Spinal cord (tissue), 10 donors: ENCODE results near the gene SORCS1. TPM values are rescaled to one million over a fixed set of nuclear protein-coding genes. Genes with fewer than 3 reads are reported as not detected.

Source experiments
- DNase-seq, 6 donors: peaks; one replicate each; pipeline versions ENCODE4 v3.0.0 to v3.0.0-alpha.2; 2013 to 2015; ENCODE audit warnings: low spot score in 6 of 6, low read depth in 4 of 6
- H3K27ac ChIP-seq: one replicate; pipeline ENCODE4 v1.5.1; 2013; ENCODE audit warnings: low read depth, low read length, control low read depth
- H3K27me3 ChIP-seq: one replicate; pipeline ENCODE4 v1.6.1; 2013; ENCODE audit warnings: low read length; ENCODE audit not compliant: control insufficient read depth, insufficient read depth
- H3K36me3 ChIP-seq: one replicate; pipeline ENCODE4 v1.6.1; 2013; ENCODE audit warnings: low read length; ENCODE audit not compliant: control insufficient read depth, insufficient read depth
- H3K4me1 ChIP-seq: one replicate; pipeline ENCODE4 v1.6.1; 2013; ENCODE audit warnings: low read length; ENCODE audit not compliant: control insufficient read depth, insufficient read depth
- H3K4me3 ChIP-seq: one replicate; pipeline ENCODE4 v1.5.1; 2013; ENCODE audit warnings: low read depth, low read length, control low read depth
- H3K9me3 ChIP-seq: one replicate; pipeline ENCODE4 v1.6.1; 2013; ENCODE audit warnings: low read length; ENCODE audit not compliant: control insufficient read depth, insufficient read depth
- WGBS: methylation state at CpG from one replicate; pipeline ENCODE4 v1.1.5; 2013; ENCODE audit warnings: missing lambda C conversion rate; ENCODE audit not compliant: insufficient coverage; 5-methylcytosine and 5-hydroxymethylcytosine counted together
- polyA plus RNA-seq, 2 donors: library from polyadenylated mRNA; unstranded; fragments of 120-200 nt; gene quantifications; one replicate each; pipeline ENCODE4 v1.2.1, GENCODE V29; 2013; ENCODE audit not compliant: insufficient read length in 2 of 2
- total RNA-seq, 2 donors: library from RNA; depleted of rRNA in 1 of 2; stranded (reverse); fragments of 120-200 nt in 1 of 2; fragments of >200 nt in 1 of 2; gene quantifications; one replicate each; pipeline versions ENCODE4 v1.2.3 to v1.2.4, GENCODE V29; 2013 to 2014
- donor health status: healthy.

Gene SORCS1
- total and polyA plus RNA-seq, 4 donors: 11.4 to 38.0 (median 19.3) TPM

GRCh38 chr10:106740071-106740470 lies 424.4 kb downstream of the SORCS1 start:
- Histone ChIP-seq H3K27me3 (no peaks in the 10 kb centered on the region), H3K4me3 (no peak overlapping the region), H3K9me3 (no peaks in the 10 kb centered on the region), H3K4me1 (no peaks in the 10 kb centered on the region), H3K27ac (no peak overlapping the region), H3K36me3 (no peaks in the 10 kb centered on the region)
- DNase-seq: no peak
- no CpG with 5 or more reads among the region's 1 CpG for WGBS

GRCh38 chr10:106734220-106734619 lies 430.3 kb downstream of the SORCS1 start:
- DNase-seq: no peak
- no peak overlapping the region for H3K27ac ChIP-seq

GRCh38 chr10:106728232-106728631 lies 436.3 kb downstream of the SORCS1 start:
- Histone ChIP-seq H3K27ac (no peak overlapping the region), H3K4me3 (no peak overlapping the region), H3K4me1 (no peaks in the 10 kb centered on the region), H3K27me3 (no peaks in the 10 kb centered on the region), H3K9me3 (no peaks in the 10 kb centered on the region), H3K36me3 (no peaks in the 10 kb centered on the region)
- no peak for DNase-seq
- WGBS: 76% methylated on average over 2 of the region's 2 CpGs

More at GRCh38 chr10:106734220-106734619, 430.3 kb downstream of the SORCS1 start:
- Histone ChIP-seq H3K9me3 (no peaks in the 10 kb centered on the region), H3K27me3 (no peaks in the 10 kb centered on the region), H3K4me3 (no peak overlapping the region), H3K4me1 (no peaks in the 10 kb centered on the region), H3K36me3 (no peaks in the 10 kb centered on the region)

- Histone ChIP-seq H3K9me3 (no peaks in the 10 kb centered on the region), H3K4me3 (no peak overlapping the region), H3K27ac (no peak overlapping the region), H3K36me3 (no peaks in the 10 kb centered on the region), H3K4me1 (no peaks in the 10 kb centered on the region), H3K27me3 (no peaks in the 10 kb centered on the region)
- DNase-seq: no peak
- no CpG with 5 or more reads among the region's 1 CpG for WGBS
Observed at GRCh38 chr10:106727170-106727569, 437.3 kb downstream of the SORCS1 start.

- Histone ChIP-seq H3K36me3 (no peaks in the 10 kb centered on the region), H3K9me3 (no peaks in the 10 kb centered on the region), H3K4me3 (no peak overlapping the region), H3K27me3 (no peaks in the 10 kb centered on the region), H3K4me1 (no peaks in the 10 kb centered on the region), H3K27ac (no peak overlapping the region)
- WGBS: no CpG with 5 or more reads among the region's 2 CpGs
- no peak for DNase-seq
Observed at GRCh38 chr10:106722524-106722923, 442.0 kb downstream of the SORCS1 start.

- no peak overlapping the region for H3K27ac ChIP-seq
- no peaks in the 10 kb centered on the region for H3K4me1 ChIP-seq
- no peak for DNase-seq
- H3K36me3 ChIP-seq: no peaks in the 10 kb centered on the region
- no peaks in the 10 kb centered on the region for H3K27me3 ChIP-seq
- H3K9me3 ChIP-seq: no peaks in the 10 kb centered on the region
- WGBS: no CpG with 5 or more reads among the region's 2 CpGs
- no peak overlapping the region for H3K4me3 ChIP-seq
Observed at GRCh38 chr10:106720683-106721082, 443.8 kb downstream of the SORCS1 start.

GRCh38 chr10:106716381-106716780 lies 448.1 kb downstream of the SORCS1 start:
- no peaks in the 10 kb centered on the region for H3K4me1 ChIP-seq

GRCh38 chr10:106714734-106715555 lies 449.6 kb downstream of the SORCS1 start:
- WGBS: 100% methylated on average over 1 of the region's 6 CpGs
- peak in 1 of 6 donors; percentile 54 for DNase-seq
- H3K36me3 ChIP-seq: no peaks in the 10 kb centered on the region

More at GRCh38 chr10:106716381-106716780, 448.1 kb downstream of the SORCS1 start:
- H3K9me3 ChIP-seq: no peaks in the 10 kb centered on the region
- no peak overlapping the region for H3K27ac ChIP-seq
- peak in 1 of 6 donors; percentile 55 for DNase-seq
- H3K4me3 ChIP-seq: no peak overlapping the region
- no peaks in the 10 kb centered on the region for H3K27me3 ChIP-seq
- WGBS: no CpG with 5 or more reads among the region's 1 CpG
- no peaks in the 10 kb centered on the region for H3K36me3 ChIP-seq

GRCh38 chr10:106713846-106714245 lies 450.7 kb downstream of the SORCS1 start:
- no peak for DNase-seq
- H3K27me3 ChIP-seq: no peaks in the 10 kb centered on the region
- no peaks in the 10 kb centered on the region for H3K4me1 ChIP-seq
- no peaks in the 10 kb centered on the region for H3K36me3 ChIP-seq
- H3K4me3 ChIP-seq: no peak overlapping the region
- no CpG with 5 or more reads among the region's 2 CpGs for WGBS
- no peak overlapping the region for H3K27ac ChIP-seq
- no peaks in the 10 kb centered on the region for H3K9me3 ChIP-seq

More at GRCh38 chr10:106714734-106715555, 449.6 kb downstream of the SORCS1 start:
- no peaks in the 10 kb centered on the region for H3K9me3 ChIP-seq
- H3K27me3 ChIP-seq: no peaks in the 10 kb centered on the region
- H3K4me3 ChIP-seq: no peak overlapping the region
- H3K4me1 ChIP-seq: no peaks in the 10 kb centered on the region
- H3K27ac ChIP-seq: no peak overlapping the region

GRCh38 chr10:106712988-106713387 lies 451.5 kb downstream of the SORCS1 start:
- H3K27ac ChIP-seq: no peak overlapping the region
- H3K4me3 ChIP-seq: no peak overlapping the region
- H3K27me3 ChIP-seq: no peaks in the 10 kb centered on the region
- DNase-seq: no peak
- WGBS: no CpG with 5 or more reads among the region's 1 CpG
- H3K9me3 ChIP-seq: no peaks in the 10 kb centered on the region
- no peaks in the 10 kb centered on the region for H3K36me3 ChIP-seq
- H3K4me1 ChIP-seq: no peaks in the 10 kb centered on the region
